Caco-2 (cell line): ENCODE measurements around the gene NRXN3. TPM values are rescaled to one million over a fixed set of nuclear protein-coding genes. Genes with fewer than 3 reads are reported as not detected.

Experiments used
- BruUV-seq: library from RNA; stranded (reverse); fragments of 400-500 nt; replicated peaks from 2 replicates; lab custom pipeline; 2021; lab: Mats Ljungman, UMichigan
- CTCF ChIA-PET: fragments of 300-600 bp; sonication (Branson Sonifier 250); formaldehyde crosslinking; loops from one replicate; lab custom pipeline; 2022; ENCODE audit warnings: antibody characterized with exemption; lab: Charles Lee
- POLR2A ChIA-PET: fragments of 300-600 bp; sonication (Branson Sonifier 250); formaldehyde crosslinking; loops from one replicate; lab custom pipeline; 2022; ENCODE audit warnings: antibody characterized with exemption; lab: Charles Lee
- DNase-seq, 2 experiments: peaks; one replicate each; pipeline versions ENCODE4 v3.0.0 to v3.0.0-alpha.2; 2020 to 2022
- H3K27me3 ChIP-seq: replicated peaks from 2 replicates; pipeline ENCODE4 v1.6.0; 2011; ENCODE audit warnings: low read length; ENCODE audit not compliant: control insufficient read depth, insufficient read depth
- H3K36me3 ChIP-seq: 2 replicates; pipeline ENCODE4 v1.5.1; 2011; ENCODE audit warnings: low read length; ENCODE audit not compliant: control insufficient read depth, insufficient read depth
- H3K4me1 ChIP-seq: fragments of 250-450 bp; sonication (Bioruptor Pico); 2 replicates; pipeline ENCODE4 v1.5.1; 2020; ENCODE audit warnings: mild to moderate bottlenecking
- H3K4me3 ChIP-seq: 2 replicates; pipeline ENCODE4 v1.5.1; 2011; ENCODE audit warnings: low read depth, mild to moderate bottlenecking, control low read depth, low read length
- H3K9me3 ChIP-seq: fragments of 250-450 bp; sonication (Bioruptor Pico); 2 replicates; pipeline ENCODE4 v1.5.1; 2020; ENCODE audit warnings: mild to moderate bottlenecking, moderate library complexity
- H3K27ac Mint-ChIP-seq: one replicate; pipeline ENCODE4 v1.8.0; 2022; ENCODE audit warnings: mixed read lengths; ENCODE audit not compliant: unreplicated experiment
- H3K27me3 Mint-ChIP-seq: one replicate; pipeline ENCODE4 v1.8.0; 2022; ENCODE audit warnings: mixed read lengths; ENCODE audit not compliant: insufficient read depth, unreplicated experiment
- H3K36me3 Mint-ChIP-seq: one replicate; pipeline ENCODE4 v1.8.0; 2022; ENCODE audit warnings: mild to moderate bottlenecking, mixed read lengths; ENCODE audit not compliant: insufficient read depth, unreplicated experiment
- H3K4me1 Mint-ChIP-seq: one replicate; pipeline ENCODE4 v1.8.0; 2022; ENCODE audit warnings: low read depth, mixed read lengths; ENCODE audit not compliant: unreplicated experiment
- H3K4me3 Mint-ChIP-seq: one replicate; pipeline ENCODE4 v1.8.0; 2022; ENCODE audit warnings: mild to moderate bottlenecking, moderate library complexity, mixed read lengths; ENCODE audit not compliant: unreplicated experiment
- H3K9me3 Mint-ChIP-seq: one replicate; pipeline ENCODE4 v1.8.0; 2022; ENCODE audit warnings: mixed read lengths; ENCODE audit not compliant: unreplicated experiment
- intact Hi-C: fragments of 100-400 bp; cut with micrococcal nuclease; formaldehyde crosslinking; loops from one replicate; pipeline ENCODE4 v1.10.0; 2022; ENCODE audit not compliant: unreplicated experiment
- total RNA-seq: library from RNA; stranded (reverse); gene quantifications from 2 replicates; pipeline ENCODE4 v1.2.3, GENCODE V29; 2022
- TF ChIP-seq, protein P1 (sequence below), 2 experiments: fragments of 200-600 bp in 1 of 2; IDR thresholded peaks; 1 replicate in 1 of 2; 2 replicates in 1 of 2; pipeline versions ENCODE4 v1.5.1 to v1.8.0; 2011 to 2022; ENCODE audit warnings: antibody characterized with exemption in 1 of 2, control low read depth in 1 of 2, inconsistent platforms in 1 of 2, low read depth in 1 of 2, low read length in 1 of 2, mild to moderate bottlenecking in 1 of 2, moderate library complexity in 1 of 2; ENCODE audit not compliant: insufficient read depth in 1 of 2, severe bottlenecking in 1 of 2, unreplicated experiment in 1 of 2

The NRXN3 gene
- total RNA-seq, 1 experiment from 2014 or later: 12.4 TPM

GRCh38 chr14:78412475-78412874 is 242.3 kb downstream of the NRXN3 start:
- H3K4me1 ChIP-seq: no peaks in the 10 kb centered on the region
- H3K9me3 ChIP-seq: no peaks in the 10 kb centered on the region
- H3K4me3 ChIP-seq: no peak overlapping the region
- TF ChIP-seq, protein P1, sequence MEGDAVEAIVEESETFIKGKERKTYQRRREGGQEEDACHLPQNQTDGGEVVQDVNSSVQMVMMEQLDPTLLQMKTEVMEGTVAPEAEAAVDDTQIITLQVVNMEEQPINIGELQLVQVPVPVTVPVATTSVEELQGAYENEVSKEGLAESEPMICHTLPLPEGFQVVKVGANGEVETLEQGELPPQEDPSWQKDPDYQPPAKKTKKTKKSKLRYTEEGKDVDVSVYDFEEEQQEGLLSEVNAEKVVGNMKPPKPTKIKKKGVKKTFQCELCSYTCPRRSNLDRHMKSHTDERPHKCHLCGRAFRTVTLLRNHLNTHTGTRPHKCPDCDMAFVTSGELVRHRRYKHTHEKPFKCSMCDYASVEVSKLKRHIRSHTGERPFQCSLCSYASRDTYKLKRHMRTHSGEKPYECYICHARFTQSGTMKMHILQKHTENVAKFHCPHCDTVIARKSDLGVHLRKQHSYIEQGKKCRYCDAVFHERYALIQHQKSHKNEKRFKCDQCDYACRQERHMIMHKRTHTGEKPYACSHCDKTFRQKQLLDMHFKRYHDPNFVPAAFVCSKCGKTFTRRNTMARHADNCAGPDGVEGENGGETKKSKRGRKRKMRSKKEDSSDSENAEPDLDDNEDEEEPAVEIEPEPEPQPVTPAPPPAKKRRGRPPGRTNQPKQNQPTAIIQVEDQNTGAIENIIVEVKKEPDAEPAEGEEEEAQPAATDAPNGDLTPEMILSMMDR (IDR thresholded peaks at IDR 0.05; ENCODE audit: insufficient read depth in 1 of 2, low read depth in 1 of 2, low read length in 1 of 2, severe bottlenecking in 1 of 2, unreplicated experiment in 1 of 2): no peak
- H3K9me3 Mint-ChIP-seq: no peaks in the 10 kb centered on the region
- no peaks in the 10 kb centered on the region for H3K4me1 Mint-ChIP-seq
- H3K4me3 Mint-ChIP-seq: no peak overlapping the region
- DNase-seq: no peak
- ChIA-PET POLR2A (no interaction called here), CTCF (no interaction called here)
- H3K36me3 Mint-ChIP-seq: no peaks in the 10 kb centered on the region
- H3K36me3 ChIP-seq: no peaks in the 10 kb centered on the region
- intact Hi-C loops: no loop called here
- peaks cover 7% of the 10 kb centered on the region for H3K27me3 Mint-ChIP-seq
- H3K27ac Mint-ChIP-seq: no peak overlapping the region
- no TSS peak for BruUV-seq
- no peaks in the 10 kb centered on the region for H3K27me3 ChIP-seq

DNA sequence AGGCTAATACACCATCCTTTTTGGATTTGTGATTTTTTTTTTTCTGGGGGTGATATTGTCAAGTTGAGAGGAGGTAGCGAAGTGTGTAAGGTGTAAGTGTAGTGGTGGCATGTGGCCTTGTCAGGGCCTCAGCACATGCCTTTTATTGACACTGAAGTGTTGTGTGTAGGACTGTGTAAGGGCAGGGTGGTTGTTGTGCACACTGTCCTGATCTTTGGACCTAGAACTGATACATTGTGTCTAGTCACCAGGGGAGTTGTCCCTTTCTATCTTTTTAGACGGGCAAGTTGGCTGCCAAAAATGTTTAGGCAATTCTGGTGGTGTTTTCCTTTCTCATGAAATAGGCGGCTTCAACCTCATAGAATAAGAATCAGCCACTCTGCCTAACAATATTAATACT is 244.0 kb downstream of the NRXN3 start:
- Mint-ChIP-seq H3K4me1 (no peaks in the 10 kb centered on the region), H3K27me3 (peaks cover 5% of the 10 kb centered on the region), H3K27ac (no peak overlapping the region), H3K9me3 (no peaks in the 10 kb centered on the region), H3K36me3 (no peaks in the 10 kb centered on the region), H3K4me3 (no peak overlapping the region)
- Histone ChIP-seq H3K36me3 (no peaks in the 10 kb centered on the region), H3K4me1 (no peaks in the 10 kb centered on the region), H3K27me3 (no peaks in the 10 kb centered on the region), H3K4me3 (no peak overlapping the region), H3K9me3 (no peaks in the 10 kb centered on the region)
- no peak for DNase-seq
- no TSS peak for BruUV-seq
- TF ChIP-seq, protein P1 (IDR thresholded peaks at IDR 0.05; ENCODE audit: insufficient read depth in 1 of 2, low read depth in 1 of 2, low read length in 1 of 2, severe bottlenecking in 1 of 2, unreplicated experiment in 1 of 2): no peak
- ChIA-PET POLR2A (no interaction called here), CTCF (no interaction called here)
- intact Hi-C loops: no loop called here

DNA sequence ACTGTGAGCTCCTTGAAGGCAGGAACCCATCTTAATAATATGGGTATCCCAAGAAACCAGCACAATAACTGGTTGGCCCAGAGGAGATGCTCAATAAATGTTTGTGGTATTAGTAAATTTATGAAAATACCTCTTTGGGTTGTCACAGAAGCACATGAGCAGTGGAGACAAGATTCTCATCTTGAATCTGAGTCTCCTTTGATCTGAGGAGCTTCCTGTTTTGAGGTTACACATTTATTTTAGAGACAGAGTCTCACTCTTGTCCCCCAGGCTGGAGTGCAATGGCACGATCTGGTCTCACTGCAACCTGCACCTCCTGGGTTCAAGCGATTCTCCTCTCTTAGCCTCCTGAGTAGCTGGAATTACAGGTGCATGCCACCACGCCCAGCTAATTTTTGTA is 247.4 kb downstream of the NRXN3 start:
- Histone ChIP-seq H3K27me3 (no peaks in the 10 kb centered on the region), H3K4me1 (no peaks in the 10 kb centered on the region), H3K4me3 (no peak overlapping the region), H3K9me3 (no peaks in the 10 kb centered on the region), H3K36me3 (no peaks in the 10 kb centered on the region)
- H3K27me3 Mint-ChIP-seq: peaks cover 7% of the 10 kb centered on the region
- H3K4me3 Mint-ChIP-seq: no peak overlapping the region
- POLR2A ChIA-PET: no interaction called here
- no peak overlapping the region for H3K27ac Mint-ChIP-seq
- TF ChIP-seq, protein P1 (IDR thresholded peaks at IDR 0.05; ENCODE audit: insufficient read depth in 1 of 2, low read depth in 1 of 2, low read length in 1 of 2, severe bottlenecking in 1 of 2, unreplicated experiment in 1 of 2): no peak
- no peak for DNase-seq
- H3K4me1 Mint-ChIP-seq: no peaks in the 10 kb centered on the region
- no peaks in the 10 kb centered on the region for H3K9me3 Mint-ChIP-seq
- intact Hi-C loops: no loop called here
- CTCF ChIA-PET: interaction anchor here (0.8 kb wide), 1 partner anchor 15 kb away, joined by 3 read pairs; no protein-coding TSS in a partner anchor
- no TSS peak for BruUV-seq
- H3K36me3 Mint-ChIP-seq: no peaks in the 10 kb centered on the region
